SU-DHL-6 (cell line): ENCODE results near the gene KCNC1.

Experiments
- H2AFZ ChIP-seq: fragments of 200-600 bp; sonication (generic); 2 replicates; pipeline ENCODE4 v1.6.1; 2014; ENCODE audit warnings: low read depth, mild to moderate bottlenecking, moderate library complexity, mixed read lengths, antibody characterized with exemption, low read length; ENCODE audit not compliant: severe bottlenecking
- H3F3A ChIP-seq: fragments of 200-600 bp; shearing (Covaris generic); 2 replicates; pipeline ENCODE4 v1.6.0; 2016; ENCODE audit warnings: antibody characterized with exemption, mild to moderate bottlenecking; ENCODE audit not compliant: insufficient read depth
- H3K27ac ChIP-seq: fragments of 200-600 bp; sonication (generic); 2 replicates; pipeline ENCODE4 v1.5.1; 2016; ENCODE audit warnings: low read depth, mild to moderate bottlenecking, low read length, moderate library complexity, mixed read lengths
- H3K27me3 ChIP-seq: fragments of 200-600 bp; sonication (generic), shearing (Covaris generic); 2 replicates; pipeline ENCODE4 v1.6.0; 2014; ENCODE audit warnings: mild to moderate bottlenecking, low read length
- H3K36me3 ChIP-seq: fragments of 200-600 bp; sonication (generic); 2 replicates; pipeline ENCODE4 v1.6.1; 2014; ENCODE audit warnings: mild to moderate bottlenecking, low read length, mixed read lengths
- H3K4me2 ChIP-seq: fragments of 300-600, 200-600 bp; shearing (Covaris generic), sonication (generic); 2 replicates; pipeline ENCODE4 v1.6.0; 2014; ENCODE audit warnings: low read length, low read depth, mild to moderate bottlenecking; ENCODE audit not compliant: poor library complexity, severe bottlenecking
- H3K4me3 ChIP-seq: fragments of 200-600 bp; sonication (generic); 2 replicates; pipeline ENCODE4 v1.5.1; 2014; ENCODE audit warnings: antibody characterized with exemption, low read length, mild to moderate bottlenecking, mixed read lengths; ENCODE audit not compliant: insufficient read depth, poor library complexity, severe bottlenecking
- H3K79me2 ChIP-seq: fragments of 200-600 bp; sonication (generic); 2 replicates; pipeline ENCODE4 v1.6.1; 2014; ENCODE audit warnings: mild to moderate bottlenecking, low read length, moderate library complexity; ENCODE audit not compliant: insufficient read depth
- H3K9ac ChIP-seq: fragments of 200-600 bp; sonication (generic); 2 replicates; pipeline ENCODE4 v1.7.0; 2014; ENCODE audit warnings: mild to moderate bottlenecking, low read length
- H3K9me2 ChIP-seq: fragments of 200-600 bp; sonication (generic); replicated peaks from 2 replicates; pipeline ENCODE4 v1.6.1; 2014; ENCODE audit warnings: low read length; ENCODE audit not compliant: insufficient read depth
- H3K9me3 ChIP-seq: fragments of 200-600 bp; sonication (generic); 2 replicates; pipeline ENCODE4 v1.6.1; 2014; ENCODE audit warnings: low read length, mixed read lengths; ENCODE audit not compliant: insufficient read depth
- H4K20me1 ChIP-seq: fragments of 200-600 bp; sonication (generic); 2 replicates; pipeline ENCODE4 v1.6.1; 2014; ENCODE audit warnings: low read depth, mild to moderate bottlenecking, antibody characterized with exemption, low read length, moderate library complexity, mixed read lengths
- CTCF ChIP-seq: fragments of 200-600 bp; sonication (generic); IDR thresholded peaks from one replicate; pipeline ENCODE4 v1.5.1; 2017; ENCODE audit warnings: antibody characterized with exemption, mild to moderate bottlenecking, low read length, moderate library complexity; ENCODE audit not compliant: insufficient read depth, poor library complexity, severe bottlenecking
- EZH2phosphoT487 ChIP-seq: fragments of 200-600 bp; sonication (generic), shearing (Covaris generic); conservative IDR thresholded peaks from 2 replicates; pipeline ENCODE4 v1.6.1; 2018; ENCODE audit warnings: mild to moderate bottlenecking, antibody characterized with exemption, low read length, moderate library complexity, mixed read lengths

Gene KCNC1

GRCh38 chr11:17747131-17747955 lies 12.8 kb downstream of the KCNC1 start:
- TF ChIP-seq EZH2phosphoT487 (no peak), CTCF (no peak)
- no peaks in the 10 kb centered on the region for H3K36me3 ChIP-seq

GRCh38 chr11:17748044-17748443 lies 13.5 kb downstream of the KCNC1 start:
- TF ChIP-seq CTCF (no peak), EZH2phosphoT487 (no peak)
- Histone ChIP-seq H3K27ac (no peak overlapping the region), H3K79me2 (no peaks in the 10 kb centered on the region), H4K20me1 (no peaks in the 10 kb centered on the region), H2AFZ (no peak overlapping the region), H3K9ac (no peak overlapping the region), H3K27me3 (no peaks in the 10 kb centered on the region), H3K9me2 (no peaks in the 10 kb centered on the region), H3K9me3 (no peaks in the 10 kb centered on the region), H3K4me3 (no peak overlapping the region), H3K4me2 (no peak overlapping the region), H3F3A (no peaks in the 10 kb centered on the region), H3K36me3 (no peaks in the 10 kb centered on the region)

More at GRCh38 chr11:17747131-17747955, 12.8 kb downstream of the KCNC1 start:
- no peaks in the 10 kb centered on the region for H3K79me2 ChIP-seq
- no peaks in the 10 kb centered on the region for H3F3A ChIP-seq
- no peak overlapping the region for H3K4me3 ChIP-seq
- H3K27me3 ChIP-seq = no peaks in the 10 kb centered on the region
- H3K4me2 ChIP-seq = no peak overlapping the region
- no peak overlapping the region for H3K27ac ChIP-seq
- no peak overlapping the region for H3K9ac ChIP-seq
- H3K9me2 ChIP-seq = no peaks in the 10 kb centered on the region
- H4K20me1 ChIP-seq = no peaks in the 10 kb centered on the region
- H2AFZ ChIP-seq = no peak overlapping the region
- H3K9me3 ChIP-seq = no peaks in the 10 kb centered on the region

- no peak overlapping the region for H3K27ac ChIP-seq
- no peak overlapping the region for H3K4me2 ChIP-seq
- H3K9me2 ChIP-seq = no peaks in the 10 kb centered on the region
- H2AFZ ChIP-seq = no peak overlapping the region
- no peaks in the 10 kb centered on the region for H3K79me2 ChIP-seq
- no peak overlapping the region for H3K9ac ChIP-seq
- H3K4me3 ChIP-seq = no peak overlapping the region
- no peaks in the 10 kb centered on the region for H3K9me3 ChIP-seq
- no peaks in the 10 kb centered on the region for H4K20me1 ChIP-seq
- no peaks in the 10 kb centered on the region for H3K27me3 ChIP-seq
- H3F3A ChIP-seq = no peaks in the 10 kb centered on the region
- H3K36me3 ChIP-seq = no peaks in the 10 kb centered on the region
- no peak for TF ChIP-seq CTCF
- no peak for TF ChIP-seq EZH2phosphoT487
Observed at GRCh38 chr11:17748761-17749721, 14.5 kb downstream of the KCNC1 start.
